CD14-positive monocyte (primary cell): ENCODE data around the gene HGFAC. TPM values are rescaled to one million over a fixed set of nuclear protein-coding genes. Genes with fewer than 3 reads are reported as not detected.

Experiments used
- DNase-seq, 3 donors: peaks; one replicate each; pipeline ENCODE4 v3.0.0-alpha.2; 2011 to 2022
- H2AFZ ChIP-seq: 2 replicates; pipeline ENCODE4 v1.6.0; 2012; ENCODE audit warnings: mild to moderate bottlenecking, low read depth, low read length, inconsistent platforms; ENCODE audit not compliant: insufficient read depth, poor library complexity, severe bottlenecking
- H3K27ac ChIP-seq, 2 donors: 1 replicate in 1 of 2; 2 replicates in 1 of 2; pipeline ENCODE4 v1.5.1; 2012 to 2013; ENCODE audit warnings: low read length in 2 of 2, control low read depth in 1 of 2, inconsistent platforms in 1 of 2, low read depth in 1 of 2, mild to moderate bottlenecking in 1 of 2
- H3K27me3 ChIP-seq, 2 donors: one replicate each; pipeline versions ENCODE4 v1.6.0 to v1.6.1; 2011 to 2013; ENCODE audit warnings: low read length in 2 of 2; ENCODE audit not compliant: control insufficient read depth in 2 of 2, insufficient read depth in 2 of 2
- H3K36me3 ChIP-seq, 2 donors: replicated peaks in 1 of 2; 1 replicate in 1 of 2; 2 replicates in 1 of 2; pipeline versions ENCODE4 v1.5.1 to v1.6.1; 2012 to 2013; ENCODE audit warnings: low read length in 2 of 2, control low read depth in 1 of 2, inconsistent platforms in 1 of 2, mild to moderate bottlenecking in 1 of 2; ENCODE audit not compliant: insufficient read depth in 2 of 2, control insufficient read depth in 1 of 2
- H3K4me1 ChIP-seq, 2 donors: 1 replicate in 1 of 2; 2 replicates in 1 of 2; pipeline versions ENCODE4 v1.5.1 to v1.6.1; 2012 to 2013; ENCODE audit warnings: low read length in 2 of 2, control low read depth in 1 of 2, inconsistent platforms in 1 of 2, mild to moderate bottlenecking in 1 of 2, moderate library complexity in 1 of 2; ENCODE audit not compliant: insufficient read depth in 2 of 2, control insufficient read depth in 1 of 2
- H3K4me2 ChIP-seq: replicated peaks from 2 replicates; pipeline ENCODE3; 2012; ENCODE audit warnings: low read length, moderate library complexity, mild to moderate bottlenecking; ENCODE audit not compliant: poor library complexity, severe bottlenecking; ENCODE audit errors: extremely low read depth
- H3K4me3 ChIP-seq, 3 experiments: fragments of 200-600 bp in 1 of 3; sonication (generic) in 1 of 3; replicated peaks in 1 of 3; 1 replicate in 2 of 3; 2 replicates in 1 of 3; pipeline ENCODE4 v1.5.1; 2011 to 2013; ENCODE audit warnings: low read length in 3 of 3, mild to moderate bottlenecking in 3 of 3, control low read depth in 2 of 3, low read depth in 2 of 3, inconsistent platforms in 1 of 3, moderate library complexity in 1 of 3
- H3K79me2 ChIP-seq: 2 replicates; pipeline ENCODE4 v1.6.0; 2012; ENCODE audit warnings: mild to moderate bottlenecking, control low read depth, inconsistent platforms, low read length, moderate library complexity; ENCODE audit not compliant: insufficient read depth
- H3K9ac ChIP-seq: 2 replicates; pipeline ENCODE4 v1.6.0; 2017; ENCODE audit warnings: low read length, mild to moderate bottlenecking; ENCODE audit not compliant: insufficient read depth, poor library complexity, severe bottlenecking
- H3K9me3 ChIP-seq, 2 donors: replicated peaks in 1 of 2; 1 replicate in 1 of 2; 2 replicates in 1 of 2; pipeline versions ENCODE4 v1.5.1 to v1.6.1; 2012 to 2013; ENCODE audit warnings: low read length in 2 of 2, control low read depth in 1 of 2; ENCODE audit not compliant: control insufficient read depth in 1 of 2, insufficient read depth in 1 of 2
- H4K20me1 ChIP-seq: 2 replicates; pipeline ENCODE4 v1.6.0; 2012; ENCODE audit warnings: mild to moderate bottlenecking, low read length, control low read depth, moderate library complexity; ENCODE audit not compliant: insufficient read depth
- H3K27ac Mint-ChIP-seq, 7 donors: one replicate each; pipeline ENCODE4 v1.8.0; 2020; ENCODE audit warnings: mild to moderate bottlenecking in 7 of 7, mixed read lengths in 7 of 7, moderate library complexity in 6 of 7, inconsistent platforms in 2 of 7
- H3K27me3 Mint-ChIP-seq, 3 donors: one replicate each; pipeline ENCODE4 v1.8.0; 2021 to 2022; ENCODE audit warnings: low read depth in 3 of 3, mild to moderate bottlenecking in 3 of 3, mixed read lengths in 3 of 3, moderate library complexity in 3 of 3, inconsistent platforms in 1 of 3
- H3K36me3 Mint-ChIP-seq, 2 donors: one replicate each; pipeline ENCODE4 v1.8.0; 2020; ENCODE audit warnings: mixed read lengths in 2 of 2, inconsistent platforms in 1 of 2, mild to moderate bottlenecking in 1 of 2
- H3K4me1 Mint-ChIP-seq: one replicate; pipeline ENCODE4 v1.8.0; 2020; ENCODE audit warnings: mild to moderate bottlenecking, mixed read lengths
- H3K4me3 Mint-ChIP-seq, 2 donors: one replicate each; pipeline ENCODE4 v1.8.0; 2020; ENCODE audit warnings: mild to moderate bottlenecking in 2 of 2, mixed read lengths in 2 of 2, moderate library complexity in 1 of 2
- H3K9me3 Mint-ChIP-seq, 7 donors: one replicate each; pipeline ENCODE4 v1.8.0; 2020 to 2022; ENCODE audit warnings: mixed read lengths in 7 of 7, mild to moderate bottlenecking in 6 of 7, moderate library complexity in 6 of 7, inconsistent platforms in 2 of 7
- CTCF ChIP-seq: fragments of 200-600 bp; IDR thresholded peaks from one replicate; pipeline ENCODE4 v1.8.0; 2022; ENCODE audit warnings: antibody characterized with exemption, mild to moderate bottlenecking
- WGBS: methylation state at CpG from one replicate; pipeline ENCODE4 v1.1.5; 2013; ENCODE audit warnings: missing lambda C conversion rate; ENCODE audit not compliant: insufficient coverage; 5-methylcytosine and 5-hydroxymethylcytosine counted together
- intact Hi-C, 2 donors: fragments of 100-400 bp; cut with micrococcal nuclease; formaldehyde crosslinking; loops; one replicate each; pipeline versions ENCODE4 v1.15.0 to v1.15.1; 2023
- polyA plus RNA-seq, 3 donors: library from polyadenylated mRNA; depleted of rRNA in 1 of 3; unstranded in 2 of 3; stranded (reverse) in 1 of 3; fragments of 300-500 nt in 2 of 3; fragments of >200 nt in 1 of 3; fragmentation: Illumina TruSeq in 2 of 3; gene quantifications; 1 replicate in 2 of 3; 2 replicates in 1 of 3; pipeline ENCODE4 v1.2.3, GENCODE V29; 2012 to 2021

HGFAC gene
- polyA plus RNA-seq, 3 donors = 0.17 TPM; not detected in 2

GRCh38 chr4:3498407-3498806, 56.6 kb downstream of the HGFAC start:
- Mint-ChIP-seq H3K36me3 (peaks cover 10 to 24% of the 10 kb centered on the region in 2 donors), H3K27me3 (peaks cover 6 to 28% (median 8%) of the 10 kb centered on the region in 3 donors), H3K4me1 (no peaks in the 10 kb centered on the region), H3K27ac (no peak overlapping the region), H3K9me3 (peaks cover 0 to 3% (median 0%) of the 10 kb centered on the region in 7 donors), H3K4me3 (no peak overlapping the region)
- H3K4me3 ChIP-seq = no peak overlapping the region
- H3K4me1 ChIP-seq = no peaks in the 10 kb centered on the region
- no peaks in the 10 kb centered on the region for H3K9me3 ChIP-seq
- no peak overlapping the region for H3K27ac ChIP-seq
- no peak for DNase-seq
- no peak overlapping the region for H3K4me2 ChIP-seq
- peaks cover 14 to 25% of the 10 kb centered on the region in 2 donors for H3K36me3 ChIP-seq
- peaks cover 58% of the 10 kb centered on the region for H4K20me1 ChIP-seq
- peaks cover 0 to 6% of the 10 kb centered on the region in 2 donors for H3K27me3 ChIP-seq
- no peak for TF ChIP-seq CTCF
- 89% methylated on average over 11 of the region's 11 CpGs for WGBS
- intact Hi-C loops = no loop called here
- H2AFZ ChIP-seq = no peak overlapping the region
- H3K79me2 ChIP-seq = peaks cover 3% of the 10 kb centered on the region
- H3K9ac ChIP-seq = no peak overlapping the region

Other genes starting within 250 kb of the HGFAC start
- gene MSANTD1, start 192.8 kb upstream of the HGFAC start, polyA plus RNA-seq = under 1 TPM in 1 of 3 donors, not detected in 2; 0.52 TPM
- 10 to 100 TPM in 1 of 3 donors, 1 to 10 TPM in 1, under 1 TPM in 1; 0.75 to 15.3 (median 2.7) TPM for gene RGS12, start 148.9 kb upstream of the HGFAC start, polyA plus RNA-seq
- gene DOK7, start 21.3 kb downstream of the HGFAC start, polyA plus RNA-seq = not detected
- 100 to 1,000 TPM; 169 to 204 (median 180) TPM for gene LRPAP1, start 90.5 kb downstream of the HGFAC start, polyA plus RNA-seq